Retinal pigment epithelial cell (primary cell): ENCODE results near the gene KCTD10.
A peak's percentile ranks its signal among the peaks of the same experiment; 100 is the strongest.

Experiments
- DNase-seq: peaks from one replicate; pipeline ENCODE4 v3.0.0-alpha.2; 2010; ENCODE audit warnings: low read depth
- H3K4me3 ChIP-seq: 2 replicates; pipeline ENCODE4 v1.5.1; 2011; ENCODE audit warnings: mild to moderate bottlenecking, low read length, control low read depth, moderate library complexity
- TF ChIP-seq, protein P1 (sequence below): conservative IDR thresholded peaks from 2 replicates; pipeline ENCODE4 v1.5.1; 2011; ENCODE audit warnings: low read depth, low read length, control low read depth, inconsistent platforms

Gene KCTD10

DNA sequence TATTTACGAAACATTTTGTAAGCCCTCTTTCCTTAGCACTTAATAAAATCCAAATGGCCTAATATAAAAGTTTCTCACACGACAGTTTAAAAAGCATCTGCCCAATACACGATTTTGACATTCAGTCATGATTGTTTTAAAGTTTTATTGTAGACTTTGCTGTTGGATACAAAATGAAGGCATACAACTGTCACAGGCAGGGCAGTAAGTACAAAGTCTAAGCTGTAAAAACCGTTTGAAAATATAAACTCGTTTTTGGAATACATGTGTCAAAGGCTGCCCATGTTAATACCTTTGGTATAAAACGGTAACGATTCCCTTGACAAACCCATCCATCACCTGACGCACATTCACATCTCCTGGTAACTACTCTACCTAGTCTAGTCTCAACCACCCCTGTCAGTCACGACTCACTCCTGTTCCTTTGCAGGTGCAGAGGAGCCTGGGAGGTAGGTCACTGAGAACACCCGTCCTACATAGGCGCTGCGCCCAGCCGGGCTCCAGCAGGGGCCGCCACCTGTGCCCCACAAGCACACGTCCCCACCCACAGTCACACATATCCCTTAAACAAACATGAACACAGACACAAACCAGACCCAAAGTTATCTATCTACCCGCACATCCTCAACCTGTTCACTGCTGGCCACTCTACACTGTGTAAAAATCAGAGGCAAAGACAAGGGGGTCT is 27.1 kb downstream of the KCTD10 start:
- TF ChIP-seq, protein P1, sequence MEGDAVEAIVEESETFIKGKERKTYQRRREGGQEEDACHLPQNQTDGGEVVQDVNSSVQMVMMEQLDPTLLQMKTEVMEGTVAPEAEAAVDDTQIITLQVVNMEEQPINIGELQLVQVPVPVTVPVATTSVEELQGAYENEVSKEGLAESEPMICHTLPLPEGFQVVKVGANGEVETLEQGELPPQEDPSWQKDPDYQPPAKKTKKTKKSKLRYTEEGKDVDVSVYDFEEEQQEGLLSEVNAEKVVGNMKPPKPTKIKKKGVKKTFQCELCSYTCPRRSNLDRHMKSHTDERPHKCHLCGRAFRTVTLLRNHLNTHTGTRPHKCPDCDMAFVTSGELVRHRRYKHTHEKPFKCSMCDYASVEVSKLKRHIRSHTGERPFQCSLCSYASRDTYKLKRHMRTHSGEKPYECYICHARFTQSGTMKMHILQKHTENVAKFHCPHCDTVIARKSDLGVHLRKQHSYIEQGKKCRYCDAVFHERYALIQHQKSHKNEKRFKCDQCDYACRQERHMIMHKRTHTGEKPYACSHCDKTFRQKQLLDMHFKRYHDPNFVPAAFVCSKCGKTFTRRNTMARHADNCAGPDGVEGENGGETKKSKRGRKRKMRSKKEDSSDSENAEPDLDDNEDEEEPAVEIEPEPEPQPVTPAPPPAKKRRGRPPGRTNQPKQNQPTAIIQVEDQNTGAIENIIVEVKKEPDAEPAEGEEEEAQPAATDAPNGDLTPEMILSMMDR = peak; percentile 14
- no peak for DNase-seq
- no peak overlapping the region for H3K4me3 ChIP-seq

DNA sequence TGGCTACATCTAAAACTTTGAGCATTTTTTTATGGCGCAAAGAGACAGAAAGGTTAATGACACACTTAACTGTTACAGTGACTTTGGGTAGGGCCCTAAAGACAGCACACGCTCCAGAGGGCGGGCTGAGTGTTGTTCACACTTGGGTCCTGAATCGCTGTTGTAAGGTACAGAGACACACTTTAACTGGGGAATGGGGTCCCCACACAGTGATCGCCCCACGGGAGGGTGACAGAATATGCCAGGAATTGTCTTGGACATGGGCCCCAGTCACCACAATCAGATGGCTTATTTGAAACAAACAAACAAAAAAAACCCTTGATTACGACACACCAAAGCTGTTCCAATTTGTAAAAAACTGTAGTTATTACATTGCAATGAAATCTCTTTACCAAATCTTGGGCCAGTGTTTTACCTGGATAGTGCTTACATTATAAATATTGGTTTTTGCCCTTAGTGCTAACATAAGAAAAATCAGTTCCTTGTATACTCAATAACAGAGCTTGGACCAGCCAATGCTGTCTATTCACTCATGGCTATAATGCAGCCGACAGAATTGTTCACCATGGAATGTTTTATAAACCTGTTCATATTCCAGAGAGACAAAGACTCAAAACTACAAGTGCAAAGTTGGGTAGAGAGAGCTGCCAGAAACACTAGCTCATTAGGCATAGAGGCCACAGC is 28.3 kb downstream of the KCTD10 start:
- DNase-seq = no peak
- TF ChIP-seq, protein P1 = no peak
- no peak overlapping the region for H3K4me3 ChIP-seq

DNA sequence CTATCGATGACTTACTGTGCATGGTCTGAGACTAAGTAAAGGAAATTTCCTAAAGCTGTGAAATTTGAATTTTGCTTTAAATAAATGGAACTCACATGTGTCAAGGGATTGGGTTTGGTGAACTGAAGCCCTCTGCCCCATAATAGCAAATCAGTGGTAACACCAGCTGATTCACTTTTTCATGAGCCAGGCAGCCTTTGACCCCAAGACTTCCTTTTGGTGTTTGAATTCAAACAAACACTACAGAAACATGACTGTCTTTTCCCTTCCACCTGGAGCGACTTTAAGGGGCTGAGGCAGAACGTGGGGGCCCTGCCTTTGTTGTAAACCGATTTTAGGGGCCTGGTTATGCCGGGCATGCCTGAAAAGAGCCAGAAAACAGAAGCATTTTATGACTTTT is 28.8 kb downstream of the KCTD10 start:
- no peak for DNase-seq
- TF ChIP-seq, protein P1 = no peak
- H3K4me3 ChIP-seq = no peak overlapping the region

DNA sequence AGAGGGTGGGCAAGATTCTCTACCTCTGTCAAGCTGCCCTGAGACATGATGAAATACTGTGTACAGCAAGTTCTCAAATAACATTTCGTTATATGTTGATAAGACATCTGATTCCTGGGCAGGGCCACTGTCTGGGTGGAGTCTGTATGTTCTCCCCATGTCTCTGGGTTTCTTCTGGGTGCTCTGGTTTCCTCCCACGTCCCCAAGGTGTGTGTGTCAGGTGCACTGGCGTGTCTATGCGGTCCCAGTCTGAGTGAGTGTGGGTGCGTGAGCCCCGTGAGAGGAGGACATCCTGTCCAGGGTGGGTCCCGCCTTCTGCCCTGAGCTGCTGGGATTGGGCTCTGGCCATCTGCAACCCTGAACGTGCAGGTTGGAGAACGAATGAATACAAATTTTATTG is 29.6 kb downstream of the KCTD10 start:
- H3K4me3 ChIP-seq = no peak overlapping the region
- TF ChIP-seq, protein P1 = no peak
- DNase-seq = no peak

DNA sequence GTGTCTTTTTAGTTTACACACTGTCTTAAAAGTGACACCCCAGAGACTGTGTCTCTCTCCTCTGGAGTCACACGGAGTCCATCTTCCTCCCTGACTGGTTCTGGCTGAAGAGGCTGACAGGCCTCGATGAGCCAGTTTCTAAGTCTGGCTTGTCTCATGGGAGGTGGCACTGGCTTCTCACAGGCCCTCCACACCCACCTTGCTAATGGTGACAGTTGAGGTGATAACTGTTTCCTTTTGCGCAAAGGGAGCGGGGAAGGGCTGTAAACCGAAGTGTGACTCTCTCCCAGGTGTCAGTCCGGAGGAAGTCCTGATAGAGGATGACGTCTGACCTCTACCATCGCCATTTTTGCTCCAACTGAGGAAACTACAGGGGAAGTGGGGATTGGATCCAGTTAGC is 30.2 kb downstream of the KCTD10 start:
- TF ChIP-seq, protein P1 = no peak
- no peak overlapping the region for H3K4me3 ChIP-seq
- DNase-seq = no peak

DNA sequence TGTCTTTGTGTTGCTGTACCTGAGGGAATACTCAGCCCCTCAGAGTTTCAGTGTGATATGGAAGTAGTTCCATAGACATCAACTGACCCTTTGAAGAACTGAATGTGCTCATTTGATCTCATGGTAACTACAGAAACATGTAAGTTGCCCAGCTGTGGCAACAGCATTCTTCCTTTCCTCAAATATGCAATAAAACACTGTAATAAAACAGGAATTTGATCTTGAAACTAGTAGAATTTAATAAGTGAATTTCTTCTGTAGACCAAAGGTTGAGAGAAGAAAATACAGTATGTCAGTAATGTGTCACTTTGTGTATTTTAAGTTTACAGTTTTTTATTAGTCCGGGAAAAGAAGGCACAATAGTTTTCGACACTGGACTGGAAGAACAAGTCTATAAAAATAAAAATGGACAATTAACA is 31.9 kb downstream of the KCTD10 start:
- TF ChIP-seq, protein P1 = no peak
- no peak for DNase-seq

DNA sequence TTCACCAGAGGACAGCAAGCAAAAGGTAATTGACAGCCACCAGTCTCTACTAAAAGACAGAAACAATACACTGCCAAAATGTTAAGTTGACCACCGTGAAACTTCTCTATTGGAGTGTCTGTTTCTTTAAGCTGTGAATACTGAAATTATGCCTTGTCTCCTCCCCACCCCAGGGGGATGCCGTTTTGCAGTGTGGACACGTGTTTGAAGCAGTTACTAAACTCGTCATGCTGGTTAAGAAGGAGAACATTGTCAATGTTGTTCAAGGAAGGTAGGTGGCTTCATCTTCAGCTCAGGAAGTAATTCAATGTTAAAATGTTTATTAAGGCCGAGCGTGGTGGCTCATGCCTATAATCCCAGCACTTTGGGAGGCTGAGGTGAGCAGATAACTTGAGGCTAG is 32.8 kb downstream of the KCTD10 start:
- H3K4me3 ChIP-seq = no peak overlapping the region
- TF ChIP-seq, protein P1 = no peak
- DNase-seq = no peak

More for the DNA sequence above, 31.9 kb downstream of the KCTD10 start:
- no peak overlapping the region for H3K4me3 ChIP-seq
